HG03439 (cell line): ENCODE data around the gene TBCE.
A peak's percentile ranks its signal among the peaks of the same experiment; 100 is the strongest.

Experiments used
- ATAC-seq: cut with Tn5 transposase; IDR thresholded peaks from one replicate; pipeline ENCODE4 v1.9.1; 2021; ENCODE audit warnings: mild to moderate bottlenecking, moderate library complexity; ENCODE audit not compliant: unreplicated experiment

The TBCE gene

GRCh38 chr1:235367000-235367908 is at the start of gene TBCE:
Gene TBCE, plus strand, starts transcription at chr1:235367427. Its CDS starts 12,623 bp downstream, at chr1:235380050.
- peak; percentile 99 for ATAC-seq

DNA sequence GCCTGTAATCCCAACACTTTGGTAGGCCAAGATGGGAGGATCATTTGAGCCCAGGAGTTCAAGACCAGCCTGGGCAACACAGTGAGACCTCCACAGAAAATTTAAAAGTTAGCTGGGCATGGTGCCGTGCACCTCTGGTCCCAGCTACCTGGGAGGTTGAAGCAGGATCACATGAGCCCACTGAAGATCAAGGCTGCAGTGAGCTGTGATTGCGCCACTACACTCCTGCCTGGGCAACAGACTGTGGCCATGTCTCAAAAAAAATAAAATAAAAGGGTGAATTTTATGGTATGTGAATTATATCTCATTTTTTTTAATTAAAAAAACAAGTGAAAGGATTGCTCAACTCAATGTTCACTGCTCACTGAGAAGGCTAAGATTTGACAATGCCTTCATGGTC is 48.0 kb upstream of the TBCE start:
- no peak for ATAC-seq

GRCh38 chr1:235320521-235321179 is 46.6 kb upstream of the TBCE start:
- no peak for ATAC-seq

GRCh38 chr1:235324296-235324695 is 42.9 kb upstream of the TBCE start:
- no peak for ATAC-seq

GRCh38 chr1:235325139-235325538 is 42.1 kb upstream of the TBCE start:
- ATAC-seq, result no peak

DNA sequence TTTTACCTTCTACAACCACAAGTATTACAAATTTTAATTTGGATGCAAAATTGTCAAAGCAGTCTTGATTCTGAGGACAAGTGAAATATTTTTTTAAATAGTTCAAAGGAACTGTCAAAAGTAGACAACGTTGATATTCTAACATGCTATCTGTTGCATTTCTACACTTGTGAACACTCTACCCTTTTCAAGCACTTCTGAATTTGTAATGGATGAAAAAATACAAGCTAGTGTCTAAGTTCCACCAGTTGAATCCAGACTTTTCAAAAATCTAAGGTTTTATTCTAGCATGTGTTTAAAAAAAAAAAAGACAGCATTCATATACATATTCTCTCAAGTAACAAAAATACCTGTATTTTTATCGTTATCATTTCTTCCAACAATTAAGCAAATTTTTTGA is 41.4 kb upstream of the TBCE start:
- no peak for ATAC-seq

- peak; percentile 8 for ATAC-seq
Measured at GRCh38 chr1:235326719-235327558, 40.3 kb upstream of the TBCE start.

GRCh38 chr1:235327559-235328270 is 39.5 kb upstream of the TBCE start, which contains the start of gene ARID4B:
Gene ARID4B, minus strand, starts transcription at chr1:235328179. Its CDS starts 1,260 bp downstream, at chr1:235326919.
- ATAC-seq, result peak; percentile 17

DNA sequence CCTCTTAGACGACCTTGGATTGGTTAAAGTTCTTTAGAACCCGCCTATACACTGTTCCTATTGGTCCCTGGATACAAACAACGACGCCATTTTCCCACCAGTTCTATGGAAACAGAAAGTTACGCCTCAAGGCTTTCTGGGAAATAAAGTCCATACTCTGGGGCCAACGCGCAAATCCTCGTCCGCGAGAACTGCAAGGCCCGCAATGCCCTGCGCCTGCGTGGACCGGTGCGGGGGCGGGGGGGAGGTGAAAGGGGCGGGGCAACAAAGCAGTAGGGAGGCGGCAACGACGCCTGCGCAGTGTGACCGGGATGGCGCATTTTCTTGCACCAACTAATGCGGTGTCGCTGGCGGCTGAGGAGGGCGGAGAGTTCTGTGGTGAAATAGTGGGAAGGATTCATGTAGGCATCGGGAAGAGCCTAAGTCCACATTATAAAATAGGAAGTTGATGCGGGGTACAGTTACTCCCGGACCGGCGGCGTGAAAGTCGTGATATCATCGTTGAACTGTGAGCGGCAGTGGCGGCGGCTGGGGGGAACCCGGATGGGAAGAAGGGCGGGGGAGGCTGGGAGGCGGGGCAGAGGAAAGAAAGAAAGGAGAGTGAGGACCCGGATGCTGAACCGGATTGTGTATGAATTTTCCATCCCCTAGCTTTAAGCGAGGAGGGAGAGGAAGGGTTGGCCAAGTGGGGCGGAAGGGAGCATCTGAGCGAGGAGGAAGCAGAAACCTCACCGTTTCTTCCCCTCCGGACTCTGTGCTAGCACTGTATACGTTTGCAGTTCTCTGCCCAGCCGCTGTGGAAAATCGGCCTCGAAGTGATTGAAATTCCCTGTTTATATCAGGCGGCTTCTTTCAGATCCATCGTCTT is 38.7 kb upstream of the TBCE start, which contains the start of gene GGPS1:
GGPS1 (plus strand) TSS at position 300 of the 868 bp plus-strand sequence. CDS start 6,695 bp downstream, outside the sequence.
- peak; percentile 72 for ATAC-seq

- peak; percentile 20 for ATAC-seq
Measured at GRCh38 chr1:235329139-235329902, 37.9 kb upstream of the TBCE start.

DNA sequence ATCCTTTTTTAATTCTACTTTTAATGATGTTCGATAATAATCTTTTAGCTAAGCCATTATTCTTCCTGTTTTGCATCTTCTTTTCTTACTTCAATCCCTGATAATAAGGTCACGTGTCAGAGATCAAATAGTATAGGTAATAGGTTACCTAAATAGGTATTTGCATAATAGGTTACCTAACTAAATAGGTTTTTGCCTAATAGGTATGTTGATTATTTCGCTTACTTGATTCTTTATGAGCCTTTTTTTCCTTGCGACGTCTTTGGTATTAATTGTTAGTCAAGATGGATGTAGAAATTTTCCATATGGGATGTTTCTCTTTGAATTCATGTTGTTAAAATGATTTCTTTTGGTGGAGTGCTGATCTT is 36.3 kb upstream of the TBCE start:
- ATAC-seq, result no peak

DNA sequence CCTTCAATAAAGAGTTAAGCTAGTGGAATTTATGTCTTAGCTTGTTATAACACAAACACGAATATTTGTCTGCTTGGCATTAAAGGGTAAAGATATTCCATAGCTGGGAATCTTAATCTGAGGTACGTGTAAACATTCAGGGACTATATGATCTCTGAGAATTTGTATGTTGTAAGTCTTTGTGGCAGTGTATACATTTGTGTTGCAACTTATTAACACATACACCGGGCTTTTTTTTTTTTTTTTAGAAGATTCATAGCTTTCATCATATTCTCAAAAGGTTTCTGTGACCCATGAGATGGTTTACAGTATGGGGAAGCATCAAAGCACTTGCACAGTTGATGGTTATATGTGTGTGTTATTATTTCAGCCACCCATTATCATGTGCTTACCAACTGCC is 35.8 kb upstream of the TBCE start:
- ATAC-seq, result no peak

DNA sequence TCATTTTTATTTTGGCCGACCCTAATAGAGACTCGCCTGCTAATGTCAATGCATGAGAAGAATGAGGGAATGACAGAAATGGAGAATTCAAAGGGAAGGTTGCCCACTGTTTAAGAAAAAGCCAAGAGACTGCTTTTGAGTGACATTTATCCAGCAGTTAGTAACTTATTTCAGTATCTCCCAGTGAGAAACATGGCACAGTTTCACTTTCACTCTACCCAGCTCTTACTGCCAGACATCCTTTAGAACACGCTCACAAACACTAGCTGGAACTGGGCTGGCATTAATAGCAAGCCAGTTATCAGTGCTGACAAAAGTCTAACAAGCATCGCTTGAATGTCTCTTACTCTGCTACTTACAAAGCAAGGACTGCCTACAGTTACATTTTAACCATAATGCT is 30.3 kb upstream of the TBCE start:
- no peak for ATAC-seq

DNA sequence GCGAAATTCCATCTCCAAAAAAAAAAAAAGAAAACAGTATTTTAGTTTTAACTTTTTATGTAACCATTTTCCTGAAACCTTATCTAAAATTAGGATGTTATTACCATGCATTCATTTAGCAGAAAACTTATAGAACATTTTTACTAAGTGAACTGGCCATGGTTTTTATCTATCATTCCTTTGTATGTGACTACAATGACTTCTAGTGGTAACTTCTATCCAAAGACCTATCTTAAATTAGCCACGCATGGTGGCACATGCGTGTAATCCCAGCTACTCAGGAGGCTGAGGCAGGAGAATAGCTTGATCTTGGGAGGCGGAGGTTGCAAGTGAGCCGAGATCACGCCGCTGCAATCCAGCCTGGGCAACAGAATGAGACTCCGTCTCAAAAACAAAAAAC is 27.5 kb upstream of the TBCE start:
- no peak for ATAC-seq

DNA sequence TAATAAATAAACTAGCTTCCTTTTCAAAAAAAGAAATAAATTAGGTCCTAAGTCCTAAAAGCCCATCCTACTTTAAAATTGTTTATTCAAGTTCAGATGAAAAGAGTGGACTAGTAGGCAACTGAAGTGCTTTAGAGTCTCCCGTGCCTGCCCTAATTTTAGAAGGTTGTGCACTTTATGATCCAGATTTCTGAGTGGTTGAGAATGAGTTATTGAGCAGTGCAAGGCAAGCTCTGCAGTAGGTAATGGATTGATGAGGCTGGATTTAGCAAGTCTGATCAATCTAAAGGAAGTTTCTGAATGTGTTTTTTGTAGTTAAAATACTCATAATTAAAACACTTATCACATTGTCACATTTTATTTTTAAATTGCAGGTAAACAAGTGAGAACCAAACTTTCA is 25.9 kb upstream of the TBCE start:
- no peak for ATAC-seq

- ATAC-seq, result no peak
Measured at GRCh38 chr1:235342039-235342438, 25.2 kb upstream of the TBCE start.

DNA sequence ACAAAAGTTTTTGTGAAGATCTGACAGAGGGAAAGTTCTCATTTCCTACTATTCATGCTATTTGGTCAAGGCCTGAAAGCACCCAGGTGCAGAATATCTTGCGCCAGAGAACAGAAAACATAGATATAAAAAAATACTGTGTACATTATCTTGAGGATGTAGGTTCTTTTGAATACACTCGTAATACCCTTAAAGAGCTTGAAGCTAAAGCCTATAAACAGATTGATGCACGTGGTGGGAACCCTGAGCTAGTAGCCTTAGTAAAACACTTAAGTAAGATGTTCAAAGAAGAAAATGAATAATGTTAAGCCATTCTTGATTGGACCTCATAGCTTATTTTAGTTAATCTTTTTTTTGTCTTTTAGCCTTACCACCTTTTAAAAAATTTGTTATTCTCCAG is 24.8 kb upstream of the TBCE start:
- ATAC-seq, result no peak

GRCh38 chr1:235343726-235344125 is 23.5 kb upstream of the TBCE start:
- no peak for ATAC-seq

DNA sequence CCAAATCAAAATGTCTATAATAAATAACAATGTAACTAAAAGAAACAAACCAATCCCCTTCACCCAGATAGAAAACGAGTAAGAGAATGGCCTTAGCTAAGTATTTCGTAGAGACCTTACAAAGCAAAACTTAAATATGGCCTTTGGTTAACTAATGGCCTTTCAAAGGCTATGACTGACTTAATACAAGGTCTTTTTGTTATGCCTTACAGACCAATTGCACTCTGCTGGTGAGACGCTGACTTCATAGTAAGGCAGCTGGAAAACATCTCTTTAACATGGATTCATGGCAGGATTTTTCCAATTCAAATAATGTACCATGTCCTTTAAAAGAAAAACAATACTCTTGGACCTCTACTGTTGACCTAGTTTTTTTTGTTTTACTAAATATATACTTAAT is 15.8 kb upstream of the TBCE start:
- no peak for ATAC-seq
